K562 (cell line): Measurements from ENCODE around the gene IGF2R. TPM values are rescaled to one million over a fixed set of nuclear protein-coding genes. Genes with fewer than 3 reads are reported as not detected.
A peak's percentile ranks its signal among the peaks of the same experiment; 100 is the strongest.

Experiments
- ATAC-seq: fragments of 200-7000 bp; cut with Tn5 transposase; 3 replicates; pipeline ENCODE4 v1.9.1; 2020; ENCODE audit warnings: moderate library complexity
- BruUV-seq: library from RNA; stranded (reverse); fragments of 400-500 nt; replicated peaks from 2 replicates; lab custom pipeline; 2021; lab: Mats Ljungman, UMichigan
- CTCF ChIA-PET: fragments of 300-600 bp; formaldehyde crosslinking; extraction: SDS; loops from one replicate; lab custom pipeline; 2021; ENCODE audit warnings: low intra/inter-chr PET ratio; lab: Yijun Ruan, JAX
- POLR2A ChIA-PET: fragments of 300-600, 350-650 bp; sonication (Branson Sonifier 250); formaldehyde crosslinking; extraction: SDS; loops from one replicate; lab custom pipeline; 2021; ENCODE audit warnings: antibody characterized with exemption, inconsistent platforms; lab: Yijun Ruan, JAX
- DNase-seq, 4 experiments: peaks; one replicate each; pipeline versions ENCODE4 v3.0.0 to v3.0.0-alpha.2; 2011 to 2018; ENCODE audit warnings: low spot score in 3 of 4, mixed read lengths in 3 of 4; ENCODE audit errors: extremely low read depth in 1 of 4
- FAIRE-seq: peaks from 2 replicates; lab custom pipeline; 2011; peaks lifted over from hg19 to GRCh38; lab: Jason Lieb, UNC
- H2AFZ ChIP-seq: 2 replicates; pipeline ENCODE4 v1.6.0; 2011; ENCODE audit warnings: low read depth, low read length, control low read depth, inconsistent platforms
- H3K27ac ChIP-seq: fragments of 200-600 bp; 3 replicates; pipeline ENCODE4 v1.8.0; 2011; ENCODE audit warnings: low read depth, mild to moderate bottlenecking, control low read depth, inconsistent platforms, low read length, moderate library complexity, mixed read lengths; ENCODE audit errors: extremely low read depth
- H3K27me3 ChIP-seq, 2 experiments: fragments of 300-600 bp in 1 of 2; 2 replicates in 1 of 2; 3 replicates in 1 of 2; pipeline versions ENCODE4 v1.6.0 to v1.8.0; 2011; ENCODE audit warnings: inconsistent platforms in 2 of 2, low read length in 2 of 2, mild to moderate bottlenecking in 1 of 2, mixed read lengths in 1 of 2, moderate library complexity in 1 of 2; ENCODE audit not compliant: control insufficient read depth in 2 of 2, insufficient read depth in 2 of 2
- H3K36me3 ChIP-seq: fragments of 300-600 bp; 3 replicates; pipeline ENCODE4 v1.8.0; 2011; ENCODE audit warnings: mild to moderate bottlenecking, low read length, inconsistent platforms; ENCODE audit not compliant: control insufficient read depth, insufficient read depth
- H3K4me1 ChIP-seq, 2 experiments: fragments of 200-600 bp in 1 of 2; replicated peaks in 1 of 2; 2 replicates in 1 of 2; 3 replicates in 1 of 2; pipeline versions ENCODE4 v1.5.1 to v1.8.0; 2011; ENCODE audit warnings: inconsistent platforms in 2 of 2, low read length in 2 of 2, mild to moderate bottlenecking in 1 of 2, mixed read lengths in 1 of 2, moderate library complexity in 1 of 2; ENCODE audit not compliant: control insufficient read depth in 2 of 2, insufficient read depth in 2 of 2
- H3K4me2 ChIP-seq: 2 replicates; pipeline ENCODE4 v1.6.1; 2011; ENCODE audit warnings: low read length, control low read depth, inconsistent platforms, mixed read lengths; ENCODE audit not compliant: insufficient read depth
- H3K4me3 ChIP-seq: fragments of 200-600 bp; sonication (generic), shearing (Covaris generic); 2 replicates; pipeline ENCODE4 v1.5.1; 2016; ENCODE audit warnings: control low read depth, inconsistent platforms
- H3K79me2 ChIP-seq: fragments of 200-600 bp; 3 replicates; pipeline ENCODE4 v1.8.0; 2011; ENCODE audit warnings: low read length, inconsistent platforms; ENCODE audit not compliant: control insufficient read depth, insufficient read depth
- H3K9ac ChIP-seq, 2 experiments: 2 replicates each; pipeline versions ENCODE4 v1.6.0 to v1.6.1; 2011; ENCODE audit warnings: low read depth in 2 of 2, low read length in 2 of 2, control low read depth in 1 of 2, inconsistent platforms in 1 of 2, mild to moderate bottlenecking in 1 of 2, mixed read lengths in 1 of 2; ENCODE audit not compliant: insufficient read depth in 1 of 2
- H3K9me1 ChIP-seq: one replicate; pipeline ENCODE4 v1.6.0; 2011; ENCODE audit warnings: inconsistent platforms, mild to moderate bottlenecking, low read length, moderate library complexity; ENCODE audit not compliant: control insufficient read depth, insufficient read depth
- H3K9me3 ChIP-seq: replicated peaks from 2 replicates; pipeline ENCODE4 v1.5.1; 2011; ENCODE audit warnings: low read depth, low read length, inconsistent platforms; ENCODE audit not compliant: control insufficient read depth, insufficient read depth
- H4K20me1 ChIP-seq: replicated peaks from 2 replicates; pipeline ENCODE4 v1.6.1; 2011; ENCODE audit warnings: low read length, inconsistent platforms, mixed read lengths; ENCODE audit not compliant: control insufficient read depth, insufficient read depth
- ARID4B ChIP-seq: sonication (generic); formaldehyde crosslinking; IDR thresholded peaks from 2 replicates; pipeline ENCODE4 v1.8.0; 2022; ENCODE audit warnings: mild to moderate bottlenecking, missing genetic modification reagents
- BRD4 ChIP-seq: fragments of 200-600 bp; sonication (generic); IDR thresholded peaks from 2 replicates; pipeline ENCODE4 v1.6.1; 2017; ENCODE audit warnings: inconsistent platforms
- HDGF ChIP-seq: fragments of 450-650 bp; IDR thresholded peaks from 2 replicates; pipeline ENCODE4 v1.6.1; 2016
- HMG20A ChIP-seq: fragments of 450-650 bp; formaldehyde crosslinking; conservative IDR thresholded peaks from 2 replicates; pipeline ENCODE4 v1.4.0; 2020; ENCODE audit warnings: mild to moderate bottlenecking, mixed read lengths
- HNRNPL ChIP-seq: fragments of 200-400 bp; formaldehyde crosslinking; IDR thresholded peaks from 2 replicates; pipeline ENCODE4 v1.6.1; 2017; ENCODE audit warnings: low read depth, mild to moderate bottlenecking, low read length
- RBBP5 ChIP-seq: fragments of 200-600 bp; sonication (generic); IDR thresholded peaks from 2 replicates; pipeline ENCODE4 v1.6.1; 2012; ENCODE audit warnings: borderline replicate concordance, mild to moderate bottlenecking, low read length, control low read depth, inconsistent platforms; ENCODE audit not compliant: insufficient read depth, poor library complexity, severe bottlenecking
- RBFOX2 ChIP-seq: fragments of 200-400 bp; formaldehyde crosslinking; IDR thresholded peaks from 2 replicates; pipeline ENCODE4 v1.6.1; 2017; ENCODE audit warnings: low read depth, mild to moderate bottlenecking, low read length, moderate library complexity
- SNRNP70 ChIP-seq: fragments of 200-400 bp; formaldehyde crosslinking; optimal IDR thresholded peaks from 2 replicates; pipeline ENCODE3; 2017; ENCODE audit warnings: low read depth, low read length
- THAP7 ChIP-seq: fragments of 250-450 bp; sonication (Bioruptor Pico); IDR thresholded peaks from 2 replicates; pipeline ENCODE4 v1.5.0; 2021
- XRCC3 ChIP-seq: fragments of 450-650 bp; IDR thresholded peaks from 2 replicates; pipeline ENCODE4 v1.6.1; 2017; ENCODE audit warnings: mild to moderate bottlenecking, moderate library complexity
- ZFPM2 ChIP-seq: fragments of 250-450 bp; sonication (Bioruptor Pico); IDR thresholded peaks from 2 replicates; pipeline ENCODE4 v1.5.1; 2022; ENCODE audit warnings: mild to moderate bottlenecking
- ZFX ChIP-seq: sonication (generic); formaldehyde crosslinking; IDR thresholded peaks from 2 replicates; pipeline ENCODE4 v1.8.0; 2022; ENCODE audit warnings: mild to moderate bottlenecking, missing genetic modification reagents, moderate library complexity
- ZNF324 ChIP-seq: fragments of 250-450 bp; sonication (Bioruptor Pico); IDR thresholded peaks from 2 replicates; pipeline ENCODE4 v1.4.0; 2020; ENCODE audit warnings: mild to moderate bottlenecking
- ZNF586 ChIP-seq: fragments of 450-650 bp; formaldehyde crosslinking; conservative IDR thresholded peaks from 2 replicates; pipeline ENCODE4 v1.4.0; 2020; ENCODE audit warnings: mild to moderate bottlenecking, moderate library complexity
- ZNF717 ChIP-seq: fragments of 250-450 bp; sonication (Bioruptor Pico); IDR thresholded peaks from 2 replicates; pipeline ENCODE4 v1.5.0; 2021
- ZSCAN29 ChIP-seq: fragments of 450-650 bp; IDR thresholded peaks from 2 replicates; pipeline ENCODE4 v1.6.1; 2017
- WGBS: fragments of 100-300 bp; shearing (Covaris generic); methylation state at CpG from one replicate; pipeline ENCODE4 v1.1.6; 2016; ENCODE audit warnings: low coverage, mixed read lengths; ENCODE audit not compliant: insufficient coverage; ENCODE audit errors: missing lambda C conversion rate; 5-methylcytosine and 5-hydroxymethylcytosine counted together
- in situ Hi-C: fragments of 300-500 bp; cut with MboI; formaldehyde crosslinking; loops from 4 replicates; pipeline ENCODE4 v1.15.0; 2018; ENCODE audit warnings: inconsistent platforms, mixed read lengths
- intact Hi-C: fragments of 100-400 bp; cut with micrococcal nuclease; formaldehyde crosslinking; loops from 2 replicates; pipeline ENCODE4 v1.14.2; 2022
- polyA plus RNA-seq, 8 experiments: library from polyadenylated mRNA; depleted of rRNA in 4 of 8; stranded (reverse) in 5 of 8; unstranded in 3 of 8; fragments of >200 nt; fragmentation: Nextera tagmentation in 2 of 8; fragmentation: Illumina TruSeq in 1 of 8; extraction: Ambion mirVana in 2 of 8; extraction: Trizol in 1 of 8; gene quantifications; 2 replicates each; pipeline versions ENCODE4 v1.2.1 to v1.2.3, GENCODE V29; 2011 to 2014; ENCODE audit warnings: inconsistent platforms in 1 of 8, missing spikeins in 1 of 8
- total RNA-seq, 7 experiments: library from RNA; depleted of rRNA in 6 of 7; stranded (reverse); fragments of >200 nt in 6 of 7; fragmentation: Illumina TruSeq in 2 of 7; extraction: Trizol in 2 of 7; gene quantifications; 2 replicates each; pipeline versions ENCODE4 v1.2.1 to v1.2.3, GENCODE V29; 2011 to 2021; ENCODE audit warnings: low replicate concordance in 1 of 7
- TF ChIP-seq, protein P1 (sequence below): fragments of 450-650 bp; formaldehyde crosslinking; IDR thresholded peaks from 2 replicates; pipeline ENCODE4 v1.4.0; 2022; ENCODE audit warnings: mild to moderate bottlenecking, moderate library complexity

IGF2R gene
- total and polyA plus RNA-seq, 9 of the 15 experiments (the other 6 are each of a cell fraction or from before 2014, with no cell fraction given): 3.5 to 92.3 (median 34.5) TPM

DNA sequence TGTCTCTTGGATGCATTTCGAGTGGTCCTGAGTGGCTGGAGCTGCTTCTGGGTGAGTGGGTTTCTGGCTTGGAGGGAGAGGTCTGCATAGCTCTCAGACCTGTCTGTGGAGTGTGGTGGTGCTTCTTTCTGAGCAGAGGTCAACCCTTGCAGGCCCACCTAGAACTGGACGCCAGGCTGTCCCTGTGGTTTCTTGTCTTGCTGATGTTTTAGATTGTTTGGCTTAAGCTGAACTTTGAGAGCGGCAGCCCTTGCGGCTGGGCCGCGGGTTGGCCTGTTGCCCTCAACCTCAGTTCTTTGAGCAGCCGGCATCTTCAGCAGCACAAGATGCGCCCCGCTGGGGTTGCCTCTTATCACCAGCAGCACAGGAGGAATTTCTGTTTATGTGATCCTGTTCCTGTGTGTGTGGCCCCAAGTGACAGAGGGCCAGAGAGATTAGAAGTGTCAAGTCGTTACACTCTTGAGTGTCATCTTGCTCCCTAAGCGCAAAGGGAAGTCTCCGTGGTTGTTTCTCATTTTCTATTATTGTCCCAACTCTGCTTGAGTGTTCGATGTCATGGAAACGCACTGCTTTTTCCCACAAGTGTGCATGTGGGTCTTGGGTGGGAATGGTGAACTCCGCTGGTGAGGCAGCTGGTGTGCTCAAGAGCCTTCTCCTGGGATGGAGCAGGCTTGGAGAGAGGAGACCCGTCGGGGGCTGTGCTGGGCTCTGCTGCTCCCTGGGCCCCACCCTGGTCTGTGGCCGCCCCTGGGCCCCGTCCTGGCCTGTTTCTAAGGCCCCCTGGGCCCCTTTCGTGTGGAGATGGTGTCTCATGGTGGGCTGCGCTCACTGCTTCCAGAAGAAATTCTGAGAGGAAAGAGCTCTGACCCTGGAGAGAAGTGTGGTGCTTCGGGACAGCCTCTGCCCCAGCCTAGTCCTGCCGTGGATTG lies 132.7 kb downstream of the IGF2R start:
- H3K36me3 ChIP-seq: peaks cover 75% of the 10 kb centered on the region
- CTCF ChIA-PET: no interaction called here
- BruUV-seq: no TSS peak
- TF ChIP-seq RBBP5: no peak
- TF ChIP-seq XRCC3: no peak
- TF ChIP-seq HNRNPL: no peak
- TF ChIP-seq HDGF: no peak; the same call in 1 of the 2 replicates
- no peak for TF ChIP-seq ARID4B (CRISPR knock-in tag)
- TF ChIP-seq ZSCAN29: no peak
- no peak for TF ChIP-seq HMG20A
- no peak for TF ChIP-seq BRD4
- TF ChIP-seq RBFOX2: peak; percentile 62
- TF ChIP-seq ZFX (CRISPR knock-in tag): peak; percentile 74
- no peak for TF ChIP-seq ZNF324
- TF ChIP-seq, protein P1, sequence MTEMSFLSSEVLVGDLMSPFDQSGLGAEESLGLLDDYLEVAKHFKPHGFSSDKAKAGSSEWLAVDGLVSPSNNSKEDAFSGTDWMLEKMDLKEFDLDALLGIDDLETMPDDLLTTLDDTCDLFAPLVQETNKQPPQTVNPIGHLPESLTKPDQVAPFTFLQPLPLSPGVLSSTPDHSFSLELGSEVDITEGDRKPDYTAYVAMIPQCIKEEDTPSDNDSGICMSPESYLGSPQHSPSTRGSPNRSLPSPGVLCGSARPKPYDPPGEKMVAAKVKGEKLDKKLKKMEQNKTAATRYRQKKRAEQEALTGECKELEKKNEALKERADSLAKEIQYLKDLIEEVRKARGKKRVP (CRISPR knock-in tag): peak; percentile 59
- no peak for TF ChIP-seq ZNF717 (CRISPR knock-in tag)
- TF ChIP-seq SNRNP70: no peak
- TF ChIP-seq THAP7 (CRISPR knock-in tag): no peak
- no peak for TF ChIP-seq ZFPM2 (CRISPR knock-in tag)
- TF ChIP-seq ZNF586 (CRISPR knock-in tag): no peak

More for the DNA sequence above, 132.7 kb downstream of the IGF2R start:
- Histone ChIP-seq H3K4me2 (peak overlapping the region; percentile 63), H3K4me1 (peaks cover 32% of the 10 kb centered on the region in 2 experiments), H4K20me1 (peaks cover 18% of the 10 kb centered on the region), H3K9me1 (peaks cover 9% of the 10 kb centered on the region), H2AFZ (no peak overlapping the region), H3K27me3 (no peaks in the 10 kb centered on the region; a peak in 1 of 5 replicates), H3K4me3 (no peak overlapping the region), H3K79me2 (peaks cover 10% of the 10 kb centered on the region; the same call in 2 of the 3 replicates), H3K9ac (peak overlapping the region; percentile 42 to 78; a peak in 3 of 4 replicates), H3K9me3 (no peaks in the 10 kb centered on the region), H3K27ac (peak overlapping the region; percentile 76)
- peak; percentile 88 to 99 (median 90) for DNase-seq
- WGBS: 8% methylated on average over 20 of the region's 23 CpGs
- intact Hi-C loops: loop anchor here (1.0 to 5.0 kb wide), 4 partner anchors 135 to 409 kb away; partner anchors contain the start of genes SOD2 and TCP1
- FAIRE-seq: peak; percentile 99
- ATAC-seq: peak; percentile 92
- POLR2A ChIA-PET: interaction anchor here (0.6 to 2.0 kb wide), 14 partner anchors 11 to 375 kb away, joined by 3 to 6 read pairs (median 4); partner anchors contain the start of gene MRPL18
- in situ Hi-C loops: no loop called here
